Measurements from ENCODE around the gene KIF5A.
A peak's percentile ranks its signal among the peaks of the same experiment; 100 is the strongest.

Gene KIF5A

DNA sequence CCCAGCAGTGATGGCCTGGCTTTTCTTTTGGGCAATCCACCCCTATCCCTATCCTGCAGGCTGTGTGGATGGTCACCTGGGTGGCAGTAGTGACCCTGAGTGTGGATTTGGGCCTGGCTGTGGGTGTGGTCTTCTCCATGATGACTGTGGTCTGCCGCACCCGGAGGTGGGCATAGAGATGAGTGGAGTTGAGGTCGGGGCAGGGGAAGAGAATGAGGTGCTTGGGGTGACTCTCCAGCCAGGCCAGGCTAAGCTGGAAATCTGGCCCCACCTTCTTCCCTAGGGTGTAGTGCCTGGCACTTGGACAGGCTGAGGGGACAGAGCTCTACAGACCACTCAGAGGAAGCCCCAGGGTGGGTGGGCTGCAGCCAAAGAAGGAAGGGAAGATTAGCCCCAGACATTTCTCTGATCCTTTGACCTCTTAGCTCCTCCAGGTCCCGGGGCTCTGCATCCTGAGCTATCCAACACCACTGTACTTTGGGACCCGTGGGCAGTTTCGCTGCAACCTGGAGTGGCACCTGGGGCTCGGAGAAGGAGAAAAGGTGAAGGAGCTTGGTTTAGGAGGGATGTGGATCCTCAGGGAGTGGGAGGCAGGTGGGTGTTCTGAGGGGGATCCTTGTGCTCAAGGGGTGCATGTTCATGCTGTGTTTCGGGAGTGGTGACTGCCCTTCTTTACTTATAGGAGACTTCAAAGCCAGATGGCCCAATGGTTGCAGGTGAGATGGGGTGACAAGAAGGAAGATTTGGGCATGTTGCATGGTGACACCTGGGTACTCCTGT lies 74.8 kb downstream of the KIF5A start:
- no peak overlapping the region for H3K27ac Mint-ChIP-seq
- no peaks in the 10 kb centered on the region for H3K9me3 Mint-ChIP-seq
- peaks cover 20 to 37% of the 10 kb centered on the region in 2 donors for H3K4me1 Mint-ChIP-seq (ENCODE audit: low read depth in 2 of 2)
- H3K4me3 Mint-ChIP-seq = no peak overlapping the region
- H3K36me3 Mint-ChIP-seq (ENCODE audit: insufficient read depth) = peaks cover 6% of the 10 kb centered on the region
- ATAC-seq (replicated peaks) = no peak
- no peak for DNase-seq
- H3K27me3 Mint-ChIP-seq = peaks cover 94% of the 10 kb centered on the region in 2 donors

DNA sequence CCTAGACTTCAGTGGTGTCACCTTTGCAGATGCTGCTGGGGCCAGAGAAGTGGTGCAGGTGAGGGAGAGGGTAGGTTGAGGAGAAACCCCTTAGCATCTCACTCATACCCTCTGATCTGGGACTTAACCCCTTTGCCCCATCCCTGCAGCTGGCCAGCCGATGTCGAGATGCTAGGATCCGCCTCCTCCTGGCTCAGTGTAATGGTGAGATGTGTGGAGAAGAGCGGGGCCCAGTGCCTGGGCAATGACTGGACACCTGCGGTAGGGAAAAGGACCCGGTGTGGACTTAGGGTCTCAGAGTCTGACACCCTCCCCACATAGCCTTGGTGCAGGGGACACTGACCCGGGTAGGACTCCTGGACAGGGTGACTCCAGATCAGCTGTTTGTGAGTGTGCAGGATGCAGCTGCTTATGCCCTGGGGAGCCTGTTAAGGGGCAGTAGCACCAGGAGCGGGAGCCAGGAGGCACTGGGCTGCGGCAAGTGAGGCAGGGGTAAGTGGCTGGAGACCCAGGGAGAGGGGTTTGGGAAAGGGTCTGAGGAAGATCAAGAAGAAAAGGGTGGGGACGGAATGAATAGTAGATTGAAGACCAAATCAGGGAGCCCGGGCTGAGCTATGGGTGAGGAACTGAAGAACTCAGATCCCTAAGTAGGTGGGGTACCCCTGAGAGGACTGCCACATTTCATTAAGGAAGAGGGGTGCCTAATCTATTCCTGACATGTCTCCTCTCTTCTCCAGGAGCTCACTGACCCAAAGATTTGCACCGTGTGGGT lies 75.6 kb downstream of the KIF5A start:
- ATAC-seq (replicated peaks) = no peak
- Mint-ChIP-seq H3K4me3 (no peak overlapping the region), H3K9me3 (no peaks in the 10 kb centered on the region), H3K36me3 (ENCODE audit: insufficient read depth) (peaks cover 6% of the 10 kb centered on the region), H3K4me1 (ENCODE audit: low read depth in 2 of 2) (peaks cover 17 to 29% of the 10 kb centered on the region in 2 donors), H3K27ac (no peak overlapping the region), H3K27me3 (peaks cover 86 to 91% of the 10 kb centered on the region in 2 donors)
- DNase-seq = no peak

DNA sequence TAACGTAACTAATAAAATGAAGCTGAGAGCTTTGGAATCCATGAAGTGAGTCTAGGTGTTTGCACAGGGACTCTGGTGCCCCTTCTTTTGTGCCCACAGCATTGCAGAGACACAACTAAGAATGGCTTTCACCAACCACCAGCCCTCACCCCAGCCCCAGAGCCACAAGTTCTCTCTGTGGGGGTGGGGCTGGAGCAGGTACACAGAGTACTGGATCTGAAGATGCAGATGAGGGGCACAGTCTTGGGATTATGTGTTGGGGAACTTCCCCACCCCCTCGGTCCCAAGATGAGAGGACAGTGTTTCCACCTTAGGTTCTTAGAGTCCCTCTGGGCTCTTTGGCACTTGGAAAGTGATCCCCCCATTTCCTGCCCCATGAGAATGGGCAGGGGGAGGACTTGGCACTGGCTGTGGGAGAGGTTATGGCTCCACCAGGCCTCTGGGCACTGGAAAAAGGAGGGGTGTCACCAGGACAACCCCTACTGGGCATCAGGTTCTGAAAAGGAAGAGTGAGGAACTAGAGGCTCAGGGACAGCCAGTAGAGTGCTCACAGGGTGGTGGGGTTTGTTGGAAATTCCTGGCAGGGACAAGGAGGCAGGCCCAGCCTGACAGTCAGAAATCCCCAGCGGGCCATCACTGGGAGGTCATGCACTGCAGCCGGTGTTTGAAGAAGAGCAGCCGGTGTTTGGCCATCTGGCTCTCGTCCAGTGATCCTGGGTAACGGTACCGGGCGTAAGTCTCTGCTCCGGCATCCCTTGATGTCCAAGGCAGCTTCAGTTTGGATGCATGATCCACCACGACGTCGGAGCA lies 76.5 kb downstream of the KIF5A start:
- Mint-ChIP-seq H3K4me1 (ENCODE audit: low read depth in 2 of 2) (peaks cover 9 to 21% of the 10 kb centered on the region in 2 donors), H3K27me3 (peaks cover 79 to 91% of the 10 kb centered on the region in 2 donors), H3K36me3 (ENCODE audit: insufficient read depth) (peaks cover 6% of the 10 kb centered on the region), H3K27ac (no peak overlapping the region), H3K9me3 (no peaks in the 10 kb centered on the region), H3K4me3 (no peak overlapping the region)
- DNase-seq (no peak), ATAC-seq (replicated peaks) (no peak)

DNA sequence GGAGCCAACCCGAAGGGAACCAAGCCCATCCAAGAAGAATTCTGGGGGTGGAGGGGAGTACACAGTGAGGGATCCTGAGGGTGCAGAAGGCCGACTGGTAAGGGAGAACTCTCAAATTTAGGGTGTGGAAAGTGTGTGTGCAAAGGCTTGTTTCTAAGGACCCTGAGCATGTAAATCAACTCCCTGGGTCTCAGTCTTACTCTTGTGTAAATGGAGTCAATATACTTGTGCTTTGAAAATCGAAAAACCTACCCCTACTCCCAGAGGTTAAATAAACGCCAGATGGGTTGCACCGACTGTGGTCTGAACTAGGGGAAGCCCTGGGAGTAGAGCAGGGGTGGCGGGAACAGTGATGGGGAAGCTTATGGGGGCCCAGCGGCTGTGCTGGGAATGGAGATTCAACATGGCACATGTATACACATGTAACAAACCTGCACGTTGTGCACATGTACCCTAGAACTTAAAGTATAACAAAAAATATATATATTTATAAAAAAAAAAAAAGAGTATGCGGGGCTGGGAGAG lies 77.1 kb downstream of the KIF5A start:
- DNase-seq = no peak
- Mint-ChIP-seq H3K36me3 (ENCODE audit: insufficient read depth) (peaks cover 5% of the 10 kb centered on the region), H3K9me3 (no peaks in the 10 kb centered on the region), H3K4me1 (ENCODE audit: low read depth in 2 of 2) (peaks cover 5 to 15% of the 10 kb centered on the region in 2 donors), H3K27me3 (peaks cover 79 to 91% of the 10 kb centered on the region in 2 donors), H3K27ac (no peak overlapping the region), H3K4me3 (peak overlapping the region in 1 of 2 donors; percentile 9)
- no peak for ATAC-seq (replicated peaks)

DNA sequence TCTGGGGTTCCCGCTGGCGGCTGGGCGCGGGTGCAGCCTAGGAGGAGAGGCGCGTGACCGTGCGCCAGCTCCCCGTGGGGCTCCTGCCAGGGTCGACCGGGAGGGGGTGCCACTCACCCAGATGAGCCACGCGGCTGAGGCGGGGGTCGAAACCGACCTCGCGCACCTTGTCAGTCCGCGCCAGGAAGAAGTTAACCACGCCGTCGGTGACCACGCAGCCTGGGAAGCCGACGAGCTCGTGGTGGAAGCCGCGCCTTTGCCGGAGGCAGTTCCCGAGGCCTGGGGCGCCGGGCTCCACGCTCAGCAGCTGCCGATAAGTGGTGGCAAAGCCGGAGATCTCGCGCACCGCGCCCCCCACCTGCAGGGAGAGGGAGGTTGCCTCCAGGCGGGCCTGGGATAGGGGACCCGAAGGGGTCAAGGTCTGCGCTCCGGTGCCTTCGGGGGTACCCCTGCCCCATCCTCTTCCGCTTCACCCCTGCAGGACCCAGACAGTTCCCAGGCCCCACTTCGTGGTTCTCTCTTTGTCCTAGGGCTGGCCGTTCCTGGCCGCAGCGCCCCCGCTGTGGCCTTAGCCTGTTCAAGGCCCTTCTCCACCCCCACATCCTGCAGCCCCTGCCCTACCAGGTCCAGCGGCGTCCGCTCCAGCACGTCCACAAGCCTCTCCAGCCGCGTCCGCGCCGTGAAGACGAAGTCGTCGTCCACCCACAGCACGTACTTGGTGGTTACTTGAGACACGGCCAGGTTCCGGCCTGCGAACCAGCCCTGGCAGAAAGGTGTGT lies 77.8 kb downstream of the KIF5A start:
- Mint-ChIP-seq H3K9me3 (no peaks in the 10 kb centered on the region), H3K36me3 (ENCODE audit: insufficient read depth) (peaks cover 2% of the 10 kb centered on the region), H3K4me1 (ENCODE audit: low read depth in 2 of 2) (peaks cover 4 to 12% of the 10 kb centered on the region in 2 donors), H3K4me3 (peak overlapping the region; percentile 25 to 43), H3K27ac (no peak overlapping the region), H3K27me3 (peaks cover 77 to 91% of the 10 kb centered on the region in 2 donors)
- DNase-seq = no peak
- ATAC-seq (replicated peaks) = peak; percentile 62

DNA sequence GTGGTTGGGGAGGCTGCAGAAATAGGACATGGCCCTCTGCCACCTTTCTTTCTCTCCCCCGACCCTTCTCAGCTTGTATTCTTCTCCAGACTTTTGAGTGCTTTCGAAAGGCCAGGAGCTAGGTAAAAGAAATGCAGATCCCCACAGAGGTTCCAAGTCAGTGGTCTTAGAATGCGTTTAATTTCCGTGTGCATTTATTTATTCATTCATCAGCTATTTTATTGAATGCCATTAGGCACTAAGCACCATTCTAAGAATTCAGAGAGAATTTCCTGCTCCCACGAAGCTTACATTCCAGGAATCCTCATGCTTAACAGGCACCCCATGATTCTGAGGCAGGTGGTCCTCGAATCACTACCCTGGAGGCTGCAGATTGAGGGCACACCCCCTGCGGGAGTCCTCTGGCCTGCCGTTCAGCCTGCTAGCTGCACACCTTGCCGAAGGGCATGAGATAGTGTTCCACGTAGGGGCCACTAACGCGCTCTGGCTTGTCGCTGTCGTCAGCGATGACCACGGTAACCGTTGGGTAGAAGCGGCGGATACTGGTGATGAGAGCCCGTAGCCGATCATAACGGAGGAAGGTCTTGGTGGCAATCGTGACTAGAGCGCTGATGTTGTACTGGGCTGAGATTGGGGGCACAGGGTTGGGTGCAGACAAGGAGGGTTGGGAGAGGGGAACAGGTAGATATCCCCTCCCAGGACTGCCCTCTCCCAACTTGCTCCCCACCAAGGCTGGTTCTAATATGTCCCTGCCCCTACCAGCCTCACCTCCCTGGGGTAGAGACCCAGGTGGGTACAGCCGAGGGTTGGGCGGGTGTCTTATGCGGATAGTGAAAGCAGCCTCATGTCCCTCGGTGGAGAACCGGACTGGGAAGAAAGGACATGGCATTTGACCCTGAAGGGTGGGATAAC lies 78.7 kb downstream of the KIF5A start:
- Mint-ChIP-seq H3K4me3 (peak overlapping the region; percentile 25 to 43), H3K27me3 (peaks cover 73 to 88% of the 10 kb centered on the region in 2 donors), H3K36me3 (ENCODE audit: insufficient read depth) (peaks cover 2% of the 10 kb centered on the region), H3K9me3 (no peaks in the 10 kb centered on the region), H3K27ac (no peak overlapping the region), H3K4me1 (ENCODE audit: low read depth in 2 of 2) (peaks cover 8 to 14% of the 10 kb centered on the region in 2 donors)
- no peak for DNase-seq
- ATAC-seq (replicated peaks) = no peak

DNA sequence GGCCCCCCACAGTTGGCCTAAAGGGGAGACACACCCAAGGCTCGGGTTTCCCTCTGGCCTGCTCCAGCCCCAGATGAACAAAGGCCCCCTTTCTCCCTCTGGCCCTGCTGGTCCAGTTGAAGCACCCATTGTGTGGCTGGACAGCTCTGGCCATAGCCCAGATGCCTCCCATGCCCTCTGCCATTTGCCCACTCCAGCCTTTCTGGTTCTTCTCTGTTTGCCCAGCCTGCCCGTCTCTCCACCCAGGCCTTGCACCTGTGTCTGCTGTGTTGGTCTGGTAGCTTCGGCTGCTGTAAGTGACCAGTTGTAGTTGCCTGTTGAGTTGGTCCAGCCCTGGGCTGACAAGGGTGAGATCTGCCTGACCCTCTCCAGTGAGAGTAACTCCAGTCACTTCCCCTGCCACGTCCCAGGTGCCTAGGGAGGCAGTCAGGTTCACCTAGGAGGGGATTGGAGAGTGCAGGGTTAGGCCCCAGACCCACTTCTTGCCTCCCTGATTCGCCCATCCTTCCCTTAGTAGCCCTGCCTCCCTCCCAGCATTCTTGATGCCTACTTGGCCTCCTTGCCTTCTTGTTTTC lies 80.1 kb downstream of the KIF5A start:
- H3K4me3 Mint-ChIP-seq = no peak overlapping the region
- H3K36me3 Mint-ChIP-seq (ENCODE audit: insufficient read depth) = peaks cover 2% of the 10 kb centered on the region
- DNase-seq = no peak
- peaks cover 9 to 14% of the 10 kb centered on the region in 2 donors for H3K4me1 Mint-ChIP-seq (ENCODE audit: low read depth in 2 of 2)
- ATAC-seq (replicated peaks) = no peak
- no peaks in the 10 kb centered on the region for H3K9me3 Mint-ChIP-seq
- H3K27ac Mint-ChIP-seq = no peak overlapping the region
- peaks cover 60 to 88% of the 10 kb centered on the region in 2 donors for H3K27me3 Mint-ChIP-seq

DNA sequence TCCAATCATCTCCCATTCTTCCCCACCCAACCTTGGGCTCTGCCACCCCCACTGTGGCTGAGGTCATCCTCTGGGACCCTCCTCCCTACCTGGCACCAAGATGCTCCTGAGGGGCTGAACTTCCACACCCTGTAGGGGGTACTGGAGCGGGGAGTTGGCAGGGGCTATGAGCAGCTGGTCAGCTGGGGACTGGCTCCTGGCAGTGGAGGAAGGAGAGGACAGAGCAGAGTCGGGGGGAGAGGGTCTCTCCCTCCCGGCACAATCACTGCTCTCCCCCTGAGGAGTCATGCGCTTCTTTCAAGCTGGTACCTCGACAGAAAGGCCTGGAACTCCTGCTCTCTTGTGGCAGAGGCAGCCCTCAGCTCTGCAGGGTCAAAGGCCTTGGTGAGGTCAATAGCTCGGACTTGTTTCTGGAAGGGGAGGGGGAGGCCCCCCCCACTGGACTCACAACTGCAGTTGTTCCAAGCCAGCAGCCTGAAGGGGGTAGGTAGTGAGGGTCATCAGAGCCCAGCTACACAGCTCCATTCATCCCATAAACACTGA lies 81.1 kb downstream of the KIF5A start:
- H3K27ac Mint-ChIP-seq = no peak overlapping the region
- peaks cover 2% of the 10 kb centered on the region for H3K36me3 Mint-ChIP-seq (ENCODE audit: insufficient read depth)
- peaks cover 9 to 14% of the 10 kb centered on the region in 2 donors for H3K4me1 Mint-ChIP-seq (ENCODE audit: low read depth in 2 of 2)
- peak overlapping the region in 1 of 2 donors; percentile 42 for H3K4me3 Mint-ChIP-seq
- H3K27me3 Mint-ChIP-seq = peaks cover 50 to 86% of the 10 kb centered on the region in 2 donors
- H3K9me3 Mint-ChIP-seq = no peaks in the 10 kb centered on the region
- ATAC-seq (replicated peaks) = no peak
- no peak for DNase-seq

DNA sequence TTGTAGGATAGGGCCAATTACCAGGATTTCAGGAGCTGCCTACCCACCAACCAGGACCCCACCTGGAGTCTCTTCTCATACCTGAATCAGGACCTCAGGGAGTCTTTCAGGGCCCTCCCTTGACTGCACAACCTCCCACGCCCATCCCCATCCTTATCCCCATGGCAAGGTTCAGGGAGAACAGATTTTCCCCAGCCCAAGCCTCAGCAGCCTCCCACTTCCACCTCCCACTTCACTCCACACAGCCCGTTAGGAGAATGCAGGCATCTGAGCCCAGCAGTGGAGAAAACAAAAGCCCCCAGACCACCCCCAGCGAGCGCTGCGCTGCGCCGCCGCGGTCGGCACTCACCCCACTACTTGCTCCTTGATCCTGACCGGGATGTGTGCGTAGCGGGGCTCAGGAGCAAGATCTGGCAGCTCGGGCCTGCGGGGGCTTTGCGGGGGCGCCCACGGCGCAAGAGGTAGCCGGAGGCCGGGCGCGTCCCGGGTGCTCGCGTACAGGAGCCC lies 81.8 kb downstream of the KIF5A start:
- no peak overlapping the region for H3K27ac Mint-ChIP-seq
- H3K4me1 Mint-ChIP-seq (ENCODE audit: low read depth in 2 of 2) = peaks cover 9 to 14% of the 10 kb centered on the region in 2 donors
- no peak for ATAC-seq (replicated peaks)
- peaks cover 43 to 79% of the 10 kb centered on the region in 2 donors for H3K27me3 Mint-ChIP-seq
- peaks cover 2% of the 10 kb centered on the region for H3K36me3 Mint-ChIP-seq (ENCODE audit: insufficient read depth)
- H3K9me3 Mint-ChIP-seq = no peaks in the 10 kb centered on the region
- H3K4me3 Mint-ChIP-seq = peak overlapping the region; percentile 42 to 75
- DNase-seq = no peak

DNA sequence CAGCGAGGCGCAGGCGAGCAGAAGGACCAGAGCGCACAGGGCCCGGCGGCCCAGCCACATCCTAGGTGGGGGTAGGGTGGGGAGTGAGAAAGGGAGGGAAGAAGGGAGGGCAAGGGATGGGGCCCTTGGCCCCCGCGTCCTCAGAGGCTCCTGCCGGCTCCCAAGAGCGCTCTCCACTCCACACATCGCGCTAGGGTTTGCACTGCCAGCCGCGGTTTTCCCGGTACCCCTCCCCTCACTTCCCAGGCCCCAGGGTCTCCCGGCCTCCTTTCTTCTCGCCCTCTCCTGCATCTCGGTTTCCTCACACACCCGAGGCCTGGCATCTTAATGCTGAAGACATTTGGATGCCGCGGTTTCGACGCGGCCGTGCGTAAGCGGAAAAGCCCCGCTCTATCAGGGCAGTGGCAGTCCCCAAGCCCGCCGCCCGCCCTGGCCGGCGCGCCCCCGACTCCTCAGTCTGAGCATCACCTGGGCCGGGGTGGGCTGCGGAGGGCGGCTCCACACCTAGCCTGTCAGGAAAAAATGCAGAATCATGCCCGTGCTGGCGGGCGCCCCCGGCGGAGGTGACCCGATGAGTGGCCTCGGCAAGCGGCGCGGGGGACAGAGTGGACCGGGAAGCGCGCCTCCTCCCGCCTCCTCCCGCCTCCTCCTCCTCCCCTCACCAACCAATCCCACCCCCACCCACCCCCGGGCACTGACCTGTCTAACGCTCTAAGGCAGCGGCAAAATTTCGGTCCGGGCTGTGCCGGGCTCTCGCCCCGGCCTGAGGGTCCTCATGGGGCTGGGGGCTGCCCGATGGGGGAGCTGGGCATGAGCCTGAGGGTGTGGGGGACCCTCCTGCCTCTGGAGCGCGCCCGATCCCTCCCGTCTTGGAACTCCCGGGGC lies 82.5 kb downstream of the KIF5A start:
- H3K4me3 Mint-ChIP-seq = peak overlapping the region; percentile 71 to 75
- peak overlapping the region in 1 of 2 donors; percentile 29 for H3K27ac Mint-ChIP-seq
- peaks cover 36 to 72% of the 10 kb centered on the region in 2 donors for H3K27me3 Mint-ChIP-seq
- ATAC-seq (replicated peaks) = peak; percentile 51
- DNase-seq = no peak
- peaks cover 9 to 10% of the 10 kb centered on the region in 2 donors for H3K4me1 Mint-ChIP-seq (ENCODE audit: low read depth in 2 of 2)
- H3K9me3 Mint-ChIP-seq = no peaks in the 10 kb centered on the region
- no peaks in the 10 kb centered on the region for H3K36me3 Mint-ChIP-seq (ENCODE audit: insufficient read depth)
